Activated CD4-positive, alpha-beta T cell treated with anti-CD3 and anti-CD28 coated beads, Interleukin-2, amount 50 U/mL, for 24 hours (primary cell): ENCODE results near the gene LRP5.

ENCODE experiments used
- DNase-seq, 2 donors: peaks; one replicate each; pipeline ENCODE4 v3.0.0-alpha.2; 2020; ENCODE audit warnings: low read depth in 1 of 2, low spot score in 1 of 2

Gene LRP5

DNA sequence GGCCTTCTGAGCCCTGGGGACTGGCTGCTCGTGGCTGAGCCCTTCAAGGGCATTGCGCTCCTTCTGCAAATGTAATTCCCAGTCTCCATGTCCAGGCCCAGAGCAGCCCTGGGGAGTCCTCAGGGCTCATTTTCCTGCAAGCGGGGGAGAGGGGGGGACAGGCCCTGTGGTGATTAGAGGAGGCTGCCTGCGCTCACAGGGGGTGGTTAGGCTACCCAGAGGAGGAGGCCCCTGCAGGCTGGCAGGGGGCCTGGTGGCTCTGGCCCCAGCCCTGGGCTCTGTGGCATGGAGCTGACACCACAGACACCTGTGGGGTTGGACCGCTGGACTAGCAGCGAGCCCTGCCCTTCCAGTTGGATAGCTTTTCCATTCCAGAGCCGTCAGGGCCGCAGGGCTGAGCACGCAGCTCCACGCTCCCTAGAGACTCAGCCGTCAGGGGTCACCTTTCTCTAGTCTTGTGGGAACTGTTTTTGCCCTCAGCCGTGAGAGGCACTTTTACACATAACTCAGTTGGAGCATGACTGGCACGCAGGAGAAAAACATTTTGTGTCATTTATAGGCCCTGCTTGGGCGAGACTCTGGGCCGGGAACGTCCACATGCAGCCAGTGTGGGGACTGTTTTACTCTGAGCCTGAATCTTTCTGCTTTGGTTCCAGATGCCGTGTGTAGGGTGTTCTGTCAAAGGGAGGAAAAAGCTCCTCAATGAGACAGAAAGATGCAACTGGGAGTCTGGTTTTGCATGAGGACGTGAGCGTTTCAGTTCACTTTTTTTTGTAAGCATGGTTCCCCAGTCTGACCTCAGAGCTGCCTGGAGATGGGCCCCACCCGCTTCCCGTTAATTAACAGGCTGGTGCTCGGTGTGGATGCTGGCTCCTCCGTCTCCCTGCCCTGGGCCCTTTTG, 58.1 kb downstream of the LRP5 start:
- DNase-seq: no peak

- DNase-seq: no peak
These were observed 59.0 kb downstream of the LRP5 start for GRCh38 chr11:68371171-68372041.

- DNase-seq: no peak
These were observed 59.7 kb downstream of the LRP5 start for GRCh38 chr11:68372114-68372513.

GRCh38 chr11:68372625-68373024, 60.2 kb downstream of the LRP5 start:
- no peak for DNase-seq

- DNase-seq: no peak
These were observed 60.9 kb downstream of the LRP5 start for GRCh38 chr11:68373189-68373814.

- DNase-seq: no peak
These were observed 61.6 kb downstream of the LRP5 start for GRCh38 chr11:68373815-68374501.

- DNase-seq: no peak
These were observed 62.1 kb downstream of the LRP5 start for GRCh38 chr11:68374531-68374930.

DNA sequence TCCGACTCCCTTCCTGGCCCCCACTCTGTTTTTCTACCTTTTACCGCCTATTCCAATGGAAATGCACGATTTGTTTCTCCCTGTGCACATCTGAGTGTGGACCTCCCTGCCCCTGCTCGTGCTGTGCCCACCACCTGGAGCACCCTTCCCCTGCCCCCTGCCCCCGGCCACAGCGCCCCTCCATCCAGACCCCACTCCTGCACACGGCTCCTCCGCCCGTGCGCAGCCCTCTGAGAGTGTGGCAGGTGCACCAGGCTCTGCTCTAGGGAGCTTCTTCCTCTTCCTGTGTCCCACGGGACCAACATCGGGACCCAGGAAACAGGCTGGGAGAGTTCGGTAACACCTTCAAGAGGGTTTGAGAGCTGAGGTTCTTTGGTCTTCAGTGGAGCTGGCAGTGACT, 62.9 kb downstream of the LRP5 start:
- no peak for DNase-seq

DNA sequence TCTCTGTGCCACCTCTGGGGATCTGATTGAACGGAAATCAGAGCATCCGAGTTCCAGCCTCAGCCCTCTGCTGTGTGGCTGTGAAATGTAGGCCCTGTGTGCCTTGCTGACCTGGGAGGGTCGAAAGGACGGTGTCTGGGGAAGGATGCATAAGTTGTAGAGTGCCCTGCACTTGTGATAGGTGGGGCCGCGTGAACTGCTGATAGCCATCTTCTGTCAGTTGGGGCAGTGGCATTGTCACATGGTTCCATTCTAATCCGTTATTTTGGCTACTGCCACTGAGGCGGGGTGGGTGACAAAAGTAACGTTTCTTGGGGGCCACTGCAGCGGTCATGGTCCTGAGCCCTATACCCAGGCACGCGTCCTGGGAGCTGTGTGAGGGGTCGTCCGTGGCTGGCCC, 63.4 kb downstream of the LRP5 start:
- DNase-seq: no peak

GRCh38 chr11:68377389-68377795, 65.0 kb downstream of the LRP5 start:
- no peak for DNase-seq

DNA sequence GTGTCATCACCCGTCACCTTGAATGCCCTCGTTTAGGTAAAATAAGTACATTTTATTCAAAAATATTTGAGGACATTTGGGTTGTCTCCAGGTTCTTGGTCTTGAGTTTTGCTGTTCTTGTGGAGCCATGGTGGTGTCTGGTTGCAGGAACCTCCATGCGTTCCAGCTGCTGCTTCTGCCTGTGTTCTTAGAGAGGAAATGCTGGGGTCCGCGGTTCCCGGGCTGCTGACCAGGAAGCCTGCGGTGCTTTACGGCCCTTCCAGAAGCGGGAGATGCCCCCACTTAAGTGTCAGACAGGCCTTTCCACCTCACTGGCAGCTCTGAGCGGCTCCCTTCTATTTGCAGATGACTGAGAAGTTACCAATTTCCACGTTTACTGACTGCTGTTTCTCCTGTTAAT, 66.8 kb downstream of the LRP5 start:
- no peak for DNase-seq

DNA sequence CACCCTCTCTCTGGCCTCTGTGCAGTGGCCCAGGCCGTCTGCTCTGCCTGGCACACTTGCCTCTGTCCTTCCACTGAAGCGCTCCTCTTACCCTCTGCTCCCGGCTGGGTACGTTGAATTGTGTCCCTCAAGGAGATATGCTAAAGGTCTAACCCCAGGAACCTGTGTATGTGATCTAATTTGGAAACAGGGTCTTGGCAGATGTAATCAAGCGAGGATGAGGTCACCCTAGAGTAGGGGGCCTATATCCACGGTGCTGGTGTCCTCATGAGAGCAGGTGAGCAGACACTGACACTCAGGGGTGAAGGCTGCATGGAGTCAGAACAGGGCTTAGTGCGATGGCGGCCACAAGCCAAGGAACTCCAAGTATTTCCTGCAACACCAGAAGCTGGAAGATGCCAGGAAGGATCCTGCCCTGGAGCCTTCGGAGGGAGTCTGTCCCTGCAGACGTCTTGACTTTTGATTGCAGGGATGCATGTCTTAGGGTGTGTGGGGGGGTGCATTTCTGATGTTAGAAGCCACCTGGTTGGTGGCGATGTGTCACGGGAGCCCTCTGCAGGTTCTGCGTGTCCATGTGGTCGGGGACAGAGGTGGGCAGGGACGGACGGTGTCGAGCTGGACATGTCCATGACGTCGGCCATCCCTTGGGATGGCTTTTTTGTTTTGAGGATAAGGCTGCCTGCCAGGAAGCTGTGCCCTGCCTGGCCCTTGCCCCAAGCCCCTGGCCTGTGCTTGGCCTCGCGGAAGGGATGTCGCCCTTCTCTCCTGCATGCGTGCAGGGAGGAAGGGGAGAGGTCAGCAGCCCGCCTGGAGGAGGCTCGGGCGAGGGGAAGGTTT, 68.6 kb downstream of the LRP5 start:
- no peak for DNase-seq

DNA sequence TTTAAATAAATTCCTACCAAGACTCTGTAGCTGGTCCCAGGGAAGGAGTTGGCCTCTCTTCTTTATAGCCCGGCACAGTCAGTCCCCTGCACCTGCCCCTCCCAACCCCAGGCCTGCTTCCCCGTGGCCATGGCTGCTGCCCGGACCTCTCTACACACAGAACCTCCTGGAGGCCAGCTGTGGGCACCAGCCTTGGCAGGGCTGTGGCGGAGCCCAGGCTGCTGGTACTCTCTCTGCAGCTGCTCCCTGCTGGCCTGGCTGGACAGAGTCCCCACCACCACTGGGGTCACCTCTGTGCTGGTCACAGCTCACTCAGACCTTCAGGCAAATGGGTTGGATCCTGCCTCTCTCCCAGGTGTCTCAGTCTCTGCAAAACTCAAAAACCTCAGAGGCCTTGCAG, 69.3 kb downstream of the LRP5 start:
- no peak for DNase-seq

DNA sequence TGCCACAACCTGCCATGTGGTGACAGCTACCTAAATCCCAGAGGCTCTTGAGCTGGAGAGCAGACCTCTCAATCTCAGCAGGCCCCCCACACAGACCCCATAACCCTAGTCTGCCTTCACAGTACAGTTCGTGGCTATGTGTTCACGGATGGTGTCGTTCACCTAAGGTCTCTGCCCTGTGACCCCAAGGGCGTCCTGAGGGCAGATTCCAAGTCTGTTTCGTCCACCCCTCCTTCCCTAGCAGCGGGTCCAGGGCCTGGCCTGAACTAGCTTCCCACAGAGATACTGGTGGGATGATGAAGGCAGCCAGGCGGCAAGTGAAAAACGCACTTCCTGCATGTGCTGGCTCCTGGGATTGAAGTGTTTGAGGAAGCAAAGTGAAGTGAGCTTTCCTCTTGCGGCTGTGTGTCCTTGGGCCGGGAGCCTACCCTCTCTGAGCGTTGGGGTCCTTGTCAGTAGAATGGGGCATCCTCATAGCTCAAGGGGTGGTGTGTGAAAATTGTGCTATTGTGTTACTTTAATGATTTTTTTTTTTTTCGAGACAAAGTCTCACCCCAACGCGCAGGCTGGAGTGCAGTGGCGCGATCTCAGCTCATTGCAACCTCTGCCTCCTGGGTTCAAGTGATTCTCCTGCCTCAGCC, 70.1 kb downstream of the LRP5 start:
- no peak for DNase-seq

DNA sequence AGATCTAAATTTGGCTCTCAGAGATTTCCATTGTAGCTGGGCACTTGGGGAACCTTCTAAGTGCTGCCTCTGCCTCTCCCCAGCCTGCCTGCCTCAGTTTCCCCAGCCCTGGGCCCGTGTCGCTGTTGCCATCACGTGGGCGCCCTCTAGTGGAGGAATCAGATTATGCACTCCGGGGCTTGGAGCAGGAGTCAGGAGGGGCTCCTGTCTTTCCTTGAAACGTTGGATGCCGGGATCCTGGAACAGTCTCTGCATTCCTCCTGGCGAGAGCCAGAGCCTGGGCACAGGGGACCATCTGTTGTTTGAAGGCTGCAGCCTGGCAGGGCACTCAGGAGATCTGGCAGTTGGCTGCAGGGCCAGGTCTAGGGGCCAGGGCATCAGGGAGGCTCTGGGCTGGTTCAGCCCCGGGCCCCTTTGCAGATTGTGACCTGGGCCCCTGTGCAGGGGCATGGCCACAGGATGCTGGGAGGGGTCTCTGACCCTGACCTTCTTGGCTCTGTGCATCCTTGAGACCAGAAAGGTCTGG, 71.6 kb downstream of the LRP5 start:
- DNase-seq: peak; percentile 43 to 55

GRCh38 chr11:68384530-68385081, 72.2 kb downstream of the LRP5 start:
- no peak for DNase-seq

GRCh38 chr11:68385128-68385527, 72.7 kb downstream of the LRP5 start:
- DNase-seq: no peak

DNA sequence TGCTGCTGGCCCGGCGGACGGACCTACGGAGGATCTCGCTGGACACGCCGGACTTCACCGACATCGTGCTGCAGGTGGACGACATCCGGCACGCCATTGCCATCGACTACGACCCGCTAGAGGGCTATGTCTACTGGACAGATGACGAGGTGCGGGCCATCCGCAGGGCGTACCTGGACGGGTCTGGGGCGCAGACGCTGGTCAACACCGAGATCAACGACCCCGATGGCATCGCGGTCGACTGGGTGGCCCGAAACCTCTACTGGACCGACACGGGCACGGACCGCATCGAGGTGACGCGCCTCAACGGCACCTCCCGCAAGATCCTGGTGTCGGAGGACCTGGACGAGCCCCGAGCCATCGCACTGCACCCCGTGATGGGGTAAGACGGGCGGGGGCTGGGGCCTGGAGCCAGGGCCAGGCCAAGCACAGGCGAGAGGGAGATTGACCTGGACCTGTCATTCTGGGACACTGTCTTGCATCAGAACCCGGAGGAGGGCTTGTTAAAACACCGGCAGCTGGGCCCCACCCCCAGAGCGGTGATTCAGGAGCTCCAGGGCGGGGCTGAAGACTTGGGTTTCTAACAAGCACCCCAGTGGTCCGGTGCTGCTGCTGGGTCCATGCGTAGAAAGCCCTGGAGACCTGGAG, 74.1 kb downstream of the LRP5 start:
- DNase-seq: no peak

DNA sequence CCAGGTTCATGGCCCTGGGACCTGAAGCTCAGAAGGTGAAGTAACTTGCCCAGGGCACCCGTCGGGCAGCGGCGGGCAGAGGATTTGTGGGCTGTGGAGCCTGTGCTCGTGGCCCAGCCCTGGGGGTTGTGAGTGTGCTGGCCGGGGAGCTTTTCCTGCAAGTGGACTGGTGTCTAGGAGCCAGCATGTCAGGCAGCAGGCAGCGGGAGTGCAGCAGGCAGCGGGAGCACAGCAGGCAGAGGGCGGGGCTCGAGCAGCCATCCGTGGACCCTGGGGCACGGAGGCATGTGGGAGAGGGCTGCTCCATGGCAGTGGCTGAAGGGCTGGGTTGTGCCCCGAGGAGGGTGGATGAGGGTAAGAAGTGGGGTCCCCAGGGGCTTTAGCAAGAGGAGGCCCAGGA, 75.4 kb downstream of the LRP5 start:
- no peak for DNase-seq
